ENCODE results near the gene EDN2.

EDN2 gene

DNA sequence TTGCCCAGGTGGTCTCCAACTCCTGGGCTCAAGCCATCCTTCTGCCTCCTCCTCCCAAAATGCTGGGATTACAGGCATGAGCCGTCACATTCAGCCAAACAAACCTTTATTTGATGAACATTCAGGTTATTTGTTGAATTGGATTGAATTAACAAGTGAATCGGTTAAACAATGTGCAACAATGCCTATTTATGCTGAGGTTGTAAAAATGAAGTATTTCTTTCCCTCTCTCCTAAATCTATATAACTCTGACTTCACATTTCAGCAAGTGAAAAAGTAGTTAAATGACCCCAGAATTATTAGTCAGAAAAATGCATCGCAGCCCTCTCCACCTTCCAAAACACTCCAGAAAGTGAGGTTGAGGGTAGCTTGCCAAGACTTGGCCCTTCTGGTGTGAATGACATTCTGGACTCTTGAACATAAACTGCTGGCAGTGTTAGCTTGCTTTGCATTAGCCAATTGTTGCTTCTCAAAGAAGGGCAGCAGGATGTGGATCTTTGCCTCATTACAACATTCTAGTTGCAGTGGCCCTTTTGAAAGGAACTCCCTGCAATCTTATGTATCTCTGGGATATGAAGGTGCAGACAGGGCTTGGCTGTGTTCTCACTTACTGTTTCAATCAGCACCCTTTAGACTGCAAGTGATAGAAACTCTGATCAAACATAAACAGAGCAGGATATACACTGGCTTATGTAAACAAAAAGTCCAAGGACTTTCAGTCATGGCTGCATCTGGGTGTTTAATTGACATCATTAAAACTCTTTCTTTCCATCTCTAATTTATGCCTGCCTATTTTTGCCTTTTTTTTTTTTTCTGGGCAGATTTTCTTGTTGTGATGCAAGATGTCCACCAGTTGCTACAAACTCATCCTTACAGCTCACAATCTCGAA is 22.4 kb downstream of the EDN2 start:
- no peak for DNase-seq

DNA sequence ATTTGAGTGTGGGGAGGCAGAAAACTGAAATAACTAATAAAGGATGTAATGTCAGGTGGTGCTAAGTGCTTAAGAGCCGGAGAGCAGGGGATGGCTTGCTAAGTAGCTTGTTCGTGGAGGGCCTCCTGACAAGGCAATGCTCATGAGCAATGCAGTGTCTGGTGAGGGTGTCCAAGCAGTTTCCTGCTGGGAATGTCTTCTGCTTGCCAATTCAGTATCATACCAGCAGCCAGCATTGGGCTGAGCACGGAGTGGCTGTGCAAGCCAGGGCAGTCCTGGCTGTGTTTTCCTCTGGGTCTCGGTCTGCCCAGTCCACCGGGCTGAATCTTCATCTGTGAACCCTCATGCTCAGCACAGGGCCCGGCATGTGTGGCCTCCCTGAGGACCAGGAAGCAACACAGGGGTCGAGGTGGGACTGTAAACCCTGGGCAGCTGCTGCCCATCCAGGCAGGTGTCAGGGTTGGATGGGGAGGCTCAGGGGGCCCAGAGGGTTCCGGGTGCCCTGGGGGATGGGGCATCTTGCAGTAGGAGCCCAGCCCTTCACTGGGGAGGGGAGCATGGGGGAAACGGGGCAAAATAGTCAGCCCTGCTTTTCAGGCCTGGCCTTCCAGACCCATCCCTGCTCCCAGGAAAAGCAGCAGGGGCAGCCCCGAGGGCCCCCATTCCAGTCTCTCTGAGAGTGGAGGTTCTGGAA is 27.5 kb downstream of the EDN2 start:
- no peak for DNase-seq

DNA sequence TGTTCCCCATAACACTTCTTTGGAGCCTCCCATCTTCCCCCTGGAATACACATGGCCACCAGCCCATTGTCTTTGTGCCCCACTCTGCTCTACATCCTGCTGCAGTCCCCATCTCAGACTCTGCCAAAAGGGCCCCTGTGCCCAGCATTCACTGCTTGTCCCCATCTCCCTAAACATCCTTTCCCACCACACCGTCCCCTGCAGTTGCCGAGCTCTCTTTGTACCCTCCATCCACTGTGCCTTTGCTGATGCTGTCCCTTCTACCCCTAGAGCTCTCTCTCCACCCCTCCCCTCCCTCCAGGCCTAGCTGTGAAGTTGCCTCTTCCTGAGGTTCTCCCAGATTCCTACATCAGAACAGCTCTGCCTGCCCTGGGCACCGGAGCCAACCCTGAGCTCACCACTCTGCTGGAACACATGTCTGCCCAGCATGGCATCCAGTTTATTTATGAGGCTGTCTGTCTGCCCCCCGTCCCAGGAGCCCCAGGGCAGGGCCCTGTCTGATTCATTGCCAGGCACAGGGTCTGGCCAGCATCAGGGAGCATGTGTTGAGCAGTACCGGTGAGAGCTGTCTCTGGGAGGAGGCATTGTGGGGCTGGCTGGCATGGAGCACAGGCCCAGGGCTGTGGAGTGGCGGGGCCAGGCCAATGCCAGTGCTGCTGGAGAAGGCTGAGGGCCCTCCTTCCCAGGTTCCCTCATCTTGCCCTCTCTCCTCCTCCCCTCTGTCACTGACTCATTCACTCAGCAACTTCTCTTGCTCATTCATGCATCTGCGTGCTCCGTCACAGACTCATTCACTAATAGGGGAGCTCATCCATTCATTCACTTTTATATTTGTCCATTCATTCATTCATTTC is 28.8 kb downstream of the EDN2 start:
- no peak for DNase-seq

DNA sequence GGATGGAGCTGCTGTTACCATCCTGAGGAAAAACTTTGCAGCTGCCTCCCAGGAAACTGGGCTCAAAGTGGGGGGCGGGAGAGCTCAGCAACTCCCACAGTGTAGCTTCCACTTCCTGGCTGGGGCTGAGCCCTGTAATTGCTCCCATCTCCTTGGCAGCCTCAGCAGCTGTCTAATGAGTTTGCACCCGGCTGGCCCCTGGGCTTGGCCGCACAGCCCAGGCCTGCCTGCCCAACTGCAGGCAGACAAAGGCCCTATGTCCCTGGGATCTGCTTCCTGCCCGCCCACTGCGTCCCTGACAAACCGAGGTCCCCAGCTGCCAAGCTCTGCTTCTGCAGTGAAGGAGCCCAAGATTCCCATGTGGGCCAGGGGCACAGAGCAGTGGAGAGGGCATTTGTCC is 30.1 kb downstream of the EDN2 start:
- no peak for DNase-seq

DNA sequence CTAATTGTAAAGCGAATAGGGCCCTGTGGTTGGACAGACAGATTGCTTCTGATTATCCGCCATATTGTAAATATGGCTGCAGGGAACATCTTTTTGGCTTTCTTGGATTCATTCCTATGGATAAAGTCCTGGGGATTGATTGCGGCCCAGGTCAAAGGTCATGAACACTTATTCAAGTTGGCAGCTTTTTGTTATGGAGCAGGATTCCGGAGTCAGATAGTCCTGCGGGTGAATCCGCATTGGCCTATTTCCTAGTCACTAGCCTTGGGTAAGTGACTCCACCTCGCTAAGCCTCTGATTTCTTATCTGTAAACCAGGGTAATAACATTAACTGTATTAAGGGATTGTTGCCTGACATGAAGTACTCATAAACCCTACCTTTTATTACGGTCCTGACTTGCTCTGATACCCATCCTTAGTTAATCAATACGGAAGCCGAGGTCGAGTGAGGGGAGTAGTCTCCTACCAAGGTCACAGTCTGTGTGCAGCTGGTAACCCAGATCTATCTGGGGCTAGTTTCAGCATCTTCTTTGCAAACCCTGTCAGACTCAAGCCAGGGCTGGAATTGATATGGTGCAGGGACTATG is 31.7 kb downstream of the EDN2 start:
- DNase-seq = no peak

DNA sequence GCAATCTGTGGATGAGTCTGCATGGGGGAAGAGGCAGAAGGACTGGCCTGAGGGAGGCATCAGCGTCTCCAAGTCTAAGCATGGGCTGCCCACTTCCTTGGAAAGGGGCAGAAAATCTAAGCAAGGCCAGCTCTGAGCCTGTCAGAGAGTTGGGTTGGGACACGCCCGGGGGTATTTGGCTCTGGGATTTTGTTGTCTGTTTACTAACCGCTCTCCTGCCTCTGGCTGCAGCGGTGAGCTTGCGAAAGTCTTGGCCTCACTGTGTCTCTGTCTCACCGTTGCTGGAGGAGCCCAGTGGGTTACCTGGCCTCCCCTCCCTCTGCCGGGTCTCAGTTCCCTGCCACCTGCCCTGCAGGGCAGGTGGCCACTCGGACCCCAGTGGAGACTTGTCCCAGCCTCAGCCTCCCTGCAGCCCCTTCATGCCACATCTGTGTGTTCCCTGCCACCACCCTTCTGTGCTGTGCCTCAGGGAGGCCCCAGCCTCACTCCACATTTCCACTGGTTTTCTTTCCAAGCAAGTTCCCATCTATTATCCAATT is 33.7 kb downstream of the EDN2 start:
- no peak for DNase-seq

DNA sequence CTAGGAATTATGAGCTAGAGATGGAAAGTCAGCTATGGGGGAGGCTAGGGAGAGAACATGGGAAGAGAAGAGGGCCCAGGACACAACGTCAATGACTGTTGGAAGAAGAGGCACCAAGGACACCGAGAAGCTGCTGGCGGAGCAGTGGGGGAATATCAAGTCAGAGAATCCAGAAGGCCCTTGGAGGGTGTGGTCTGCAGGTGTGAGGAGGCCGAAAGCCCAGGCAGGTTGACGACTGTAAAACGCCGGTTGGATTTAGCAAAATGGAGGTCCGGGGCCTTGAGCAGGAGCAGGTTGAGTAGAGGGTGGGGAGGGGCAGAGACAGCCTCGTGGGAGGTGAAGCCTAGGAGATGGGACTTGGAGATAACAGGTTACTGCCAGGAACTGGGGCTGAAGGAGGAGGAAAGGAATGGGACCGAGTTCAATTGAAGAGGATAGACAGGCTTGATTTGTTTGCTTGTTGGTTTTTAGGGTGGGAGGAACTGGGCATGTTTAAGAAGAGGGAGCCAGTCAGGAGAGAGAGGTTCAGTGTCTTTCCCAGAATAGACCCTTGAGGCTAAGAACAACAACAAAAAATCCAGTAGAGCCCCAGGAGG is 35.1 kb downstream of the EDN2 start:
- no peak for DNase-seq

DNA sequence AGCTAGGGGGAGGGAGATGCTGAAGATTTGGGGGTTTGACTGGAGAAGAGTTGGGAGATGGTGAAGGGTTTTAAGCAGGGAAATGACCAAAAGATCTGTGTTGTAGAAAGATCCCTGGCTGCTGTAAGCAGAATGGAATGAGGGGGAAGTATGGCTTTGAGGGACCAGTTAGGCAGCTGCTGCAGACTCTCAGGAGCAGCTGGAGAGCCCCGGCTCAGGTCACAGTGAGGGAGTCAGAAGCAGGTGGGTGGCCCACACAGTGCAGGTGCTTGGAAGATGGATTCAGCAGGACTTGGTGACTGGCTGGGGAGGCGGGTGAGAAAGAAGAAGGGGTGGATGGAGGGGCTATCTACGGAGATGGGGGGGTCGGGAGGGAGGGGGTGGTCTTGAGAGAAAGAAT is 35.7 kb downstream of the EDN2 start:
- DNase-seq = no peak

DNA sequence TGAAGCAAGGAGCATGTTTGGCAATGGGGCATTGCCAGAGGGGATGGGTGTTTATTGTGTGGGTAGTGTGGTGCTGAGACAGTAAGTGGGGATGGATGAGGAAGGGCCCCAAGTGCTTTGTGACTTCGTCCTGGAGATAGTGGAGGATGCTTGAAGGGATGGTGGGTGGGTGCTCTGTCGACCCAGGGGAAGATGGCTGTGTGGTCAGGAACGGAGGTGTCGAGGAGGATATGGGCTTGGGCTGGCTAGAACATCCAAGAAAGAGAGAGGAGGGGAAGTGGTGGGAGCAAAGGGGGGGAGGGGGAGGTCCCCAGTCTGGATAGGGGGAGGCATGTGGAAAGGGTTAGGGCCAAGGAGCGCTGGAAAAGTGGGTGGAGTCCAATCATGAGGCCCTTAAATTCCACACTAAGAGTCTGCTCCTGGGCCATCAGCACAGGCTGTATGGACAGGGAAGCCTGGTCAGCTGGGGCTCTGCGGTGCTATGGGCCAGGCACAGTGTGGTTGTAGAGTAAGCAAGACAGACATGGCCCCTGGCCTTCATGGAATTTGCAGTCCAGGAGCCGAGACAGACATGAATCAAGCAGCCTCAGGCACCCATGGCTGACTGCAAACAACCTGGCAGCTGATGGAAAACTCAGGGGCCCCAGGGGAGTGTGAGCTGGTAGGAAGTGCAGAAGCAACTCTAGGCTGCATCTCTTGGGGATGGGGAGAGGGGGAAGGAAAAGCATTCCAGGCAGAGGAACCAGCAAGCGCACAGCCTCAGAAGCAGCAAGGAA is 36.3 kb downstream of the EDN2 start:
- DNase-seq = no peak

DNA sequence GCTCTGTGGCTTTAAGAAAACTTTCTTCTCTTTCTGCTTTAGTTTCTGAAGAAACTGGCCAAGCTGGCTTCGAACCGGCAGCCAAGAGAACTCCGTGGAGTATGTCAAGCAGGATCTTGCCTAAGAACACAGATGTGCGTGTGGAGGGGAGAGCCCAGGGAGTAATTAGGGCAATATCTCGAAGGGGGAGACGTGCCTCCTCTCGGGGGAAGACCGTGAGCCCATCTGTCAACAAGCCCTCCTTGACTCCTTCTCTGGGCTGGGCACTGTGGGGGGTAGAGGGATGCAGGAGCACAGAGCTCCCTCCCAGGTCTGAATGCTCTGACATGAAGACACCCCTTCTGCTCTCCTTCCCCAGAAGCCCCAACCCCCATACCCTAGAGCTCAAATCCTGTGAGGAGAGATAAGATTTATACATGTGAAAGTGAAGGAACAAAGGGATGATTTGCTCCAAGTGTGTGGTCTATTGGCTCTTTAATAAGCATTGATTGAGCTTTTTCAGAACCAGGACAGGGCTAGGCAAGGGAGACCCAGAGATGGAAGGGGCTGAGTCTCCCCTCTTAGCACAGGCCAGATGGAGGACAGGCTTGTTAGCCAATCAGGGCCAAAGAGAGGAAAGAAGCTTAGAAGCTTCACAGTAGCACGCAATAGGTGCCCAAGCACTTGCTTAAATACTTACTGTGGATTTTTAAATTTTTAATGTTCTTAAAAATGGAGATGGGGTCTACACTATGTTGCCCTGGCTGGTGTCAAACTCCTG is 37.5 kb downstream of the EDN2 start:
- DNase-seq = no peak

DNA sequence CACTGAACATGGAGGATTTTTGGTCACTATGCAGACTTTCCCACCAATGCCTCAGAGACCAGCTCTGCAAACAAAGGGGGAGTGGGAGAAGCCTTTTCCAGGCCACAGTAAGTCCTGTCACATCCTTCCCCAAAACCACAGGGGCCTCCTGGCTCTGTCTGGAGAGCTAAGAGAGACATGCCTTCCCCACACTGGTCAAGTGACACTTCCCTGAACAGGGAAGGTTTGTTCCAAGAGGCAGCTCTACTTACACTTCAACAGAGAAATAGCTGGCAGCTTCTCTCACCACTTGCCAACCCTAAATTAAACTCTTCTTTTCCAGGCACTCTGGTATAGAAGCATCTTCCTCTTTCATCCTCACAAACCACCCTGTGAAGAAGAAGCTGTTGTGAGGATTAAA is 39.7 kb downstream of the EDN2 start:
- no peak for DNase-seq

DNA sequence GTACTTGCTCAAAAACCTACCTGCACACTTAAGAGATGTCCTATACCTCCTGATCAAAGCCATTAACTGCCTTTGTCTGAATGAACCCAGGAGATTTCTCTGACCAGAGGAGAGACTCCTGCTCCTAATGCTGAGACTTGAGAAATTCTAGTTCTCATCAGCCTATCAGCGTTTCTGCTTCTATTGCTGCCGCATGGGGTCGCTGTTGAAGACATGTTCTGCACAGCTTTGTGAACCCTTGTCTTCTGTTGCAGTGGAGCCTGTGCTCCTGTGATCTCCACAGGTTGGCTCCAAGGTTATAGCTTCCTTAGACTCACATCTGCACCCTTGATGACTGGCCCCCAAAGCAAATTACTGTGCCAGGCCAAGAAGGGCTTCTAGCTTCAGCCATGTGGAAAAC is 40.2 kb downstream of the EDN2 start:
- no peak for DNase-seq

DNA sequence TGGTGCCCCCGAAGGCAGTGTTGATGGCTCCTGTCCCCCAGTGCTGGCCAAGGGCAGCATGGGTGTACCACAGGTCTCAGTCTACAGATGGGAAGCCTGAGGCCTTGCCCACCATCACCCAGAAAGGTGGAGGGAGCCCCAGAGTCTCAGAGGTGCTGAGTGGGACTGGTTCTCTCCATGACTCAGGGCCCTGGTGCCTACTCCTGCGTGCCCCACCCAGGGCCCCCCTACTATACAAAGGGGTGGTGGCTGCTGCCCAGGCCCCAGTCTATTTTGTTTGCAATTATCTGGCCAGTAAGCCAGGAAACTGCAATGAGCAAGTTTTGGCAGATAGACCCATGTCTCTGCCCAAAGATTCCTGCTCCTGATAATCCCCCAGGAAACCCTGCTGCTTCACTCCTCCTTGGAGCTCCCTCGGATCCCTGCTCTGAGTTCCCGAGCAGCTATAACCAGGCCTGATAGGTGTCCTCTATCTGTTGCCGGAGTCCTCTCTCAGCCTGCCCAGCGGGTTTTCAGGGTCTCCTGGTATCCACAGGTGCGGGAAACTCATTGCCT is 41.7 kb downstream of the EDN2 start:
- no peak for DNase-seq

DNA sequence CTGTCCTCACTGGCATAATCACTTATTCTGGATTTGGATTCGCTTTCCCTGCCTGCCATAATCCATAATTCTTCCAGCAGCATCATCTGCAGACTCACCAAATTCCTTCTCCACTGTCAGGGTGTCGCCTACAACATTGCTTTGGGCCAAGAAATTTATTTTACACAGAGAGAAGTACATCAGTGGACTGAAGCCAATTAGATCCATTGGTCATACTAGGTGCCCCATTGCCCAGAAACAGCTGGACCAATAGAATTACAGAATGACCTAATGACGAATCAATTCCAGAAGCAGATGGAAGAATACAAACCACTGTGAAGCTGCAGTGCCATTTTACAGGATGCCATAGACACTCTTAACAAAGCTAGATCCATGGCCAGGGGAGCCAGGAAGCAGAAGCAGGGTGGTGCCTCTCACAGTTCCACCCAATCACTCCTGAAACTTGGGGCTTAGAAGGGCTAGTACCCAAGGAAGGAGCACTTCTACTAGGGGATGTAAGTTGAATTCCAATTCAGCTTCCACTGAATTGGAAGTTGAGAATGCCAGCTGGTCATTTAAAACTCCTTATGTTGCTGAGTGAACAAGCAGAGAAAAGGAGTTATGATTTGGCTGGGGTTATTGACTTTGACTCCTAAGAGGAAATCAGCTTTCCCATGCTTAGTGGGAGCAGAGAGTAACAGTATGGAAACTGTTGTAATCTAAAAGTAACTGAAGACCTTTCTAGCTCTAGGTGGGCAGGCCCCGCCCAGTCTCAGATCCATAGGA is 44.0 kb downstream of the EDN2 start:
- no peak for DNase-seq

DNA sequence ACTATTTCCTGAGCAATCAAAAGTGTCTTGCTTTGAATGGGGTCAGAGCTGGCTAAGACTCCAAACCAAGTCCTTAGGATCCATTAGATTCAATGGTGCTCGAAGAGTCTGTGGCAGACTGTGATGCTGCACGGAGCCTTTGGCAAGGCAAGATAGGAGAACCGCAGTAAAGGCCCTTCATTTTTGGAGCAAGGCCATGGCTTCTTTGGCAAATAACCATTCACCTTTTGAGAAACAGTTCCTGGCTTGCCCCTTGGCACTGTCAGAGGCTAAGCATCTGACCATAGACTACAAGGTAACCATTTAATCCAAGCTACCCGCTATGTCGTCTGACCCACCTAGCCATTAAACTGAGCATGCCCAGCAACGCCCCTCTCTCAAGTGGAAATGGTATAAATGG is 45.2 kb downstream of the EDN2 start:
- DNase-seq = no peak

DNA sequence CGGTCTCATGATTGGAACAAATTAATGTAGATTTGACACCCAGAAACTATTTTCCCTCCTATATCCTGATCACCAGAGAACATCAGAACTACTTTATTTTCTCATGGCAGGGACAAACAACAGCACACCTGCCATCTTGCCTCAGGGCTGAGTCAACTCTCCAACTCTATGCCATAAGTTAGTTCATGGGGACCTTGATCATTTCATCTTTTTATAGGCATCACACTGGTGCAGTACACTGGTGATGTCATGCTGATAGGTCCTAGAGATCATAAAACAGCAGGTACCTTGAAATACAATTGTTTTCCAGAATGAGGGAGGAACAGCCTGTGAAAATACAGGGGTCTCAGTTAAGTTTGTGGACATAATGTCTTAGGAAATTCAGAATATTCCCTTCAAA is 45.8 kb downstream of the EDN2 start:
- DNase-seq = no peak

DNA sequence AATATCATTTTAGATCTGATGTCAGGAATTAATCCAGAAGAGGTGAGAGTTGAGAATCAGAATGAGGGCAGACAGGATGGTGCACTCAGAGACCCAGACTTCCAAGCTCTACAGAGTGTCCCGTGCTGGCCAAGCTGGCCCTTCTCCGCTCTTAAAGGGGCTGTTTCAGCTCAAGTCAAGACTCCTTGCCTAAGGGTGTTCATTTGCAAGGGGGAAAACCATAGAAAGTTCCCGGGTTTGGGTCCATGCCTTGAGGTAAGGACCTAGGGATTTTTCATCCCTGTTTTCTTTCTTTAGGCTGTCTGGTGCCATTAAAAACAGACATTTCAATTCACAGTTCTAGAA is 47.5 kb downstream of the EDN2 start:
- DNase-seq = no peak

DNA sequence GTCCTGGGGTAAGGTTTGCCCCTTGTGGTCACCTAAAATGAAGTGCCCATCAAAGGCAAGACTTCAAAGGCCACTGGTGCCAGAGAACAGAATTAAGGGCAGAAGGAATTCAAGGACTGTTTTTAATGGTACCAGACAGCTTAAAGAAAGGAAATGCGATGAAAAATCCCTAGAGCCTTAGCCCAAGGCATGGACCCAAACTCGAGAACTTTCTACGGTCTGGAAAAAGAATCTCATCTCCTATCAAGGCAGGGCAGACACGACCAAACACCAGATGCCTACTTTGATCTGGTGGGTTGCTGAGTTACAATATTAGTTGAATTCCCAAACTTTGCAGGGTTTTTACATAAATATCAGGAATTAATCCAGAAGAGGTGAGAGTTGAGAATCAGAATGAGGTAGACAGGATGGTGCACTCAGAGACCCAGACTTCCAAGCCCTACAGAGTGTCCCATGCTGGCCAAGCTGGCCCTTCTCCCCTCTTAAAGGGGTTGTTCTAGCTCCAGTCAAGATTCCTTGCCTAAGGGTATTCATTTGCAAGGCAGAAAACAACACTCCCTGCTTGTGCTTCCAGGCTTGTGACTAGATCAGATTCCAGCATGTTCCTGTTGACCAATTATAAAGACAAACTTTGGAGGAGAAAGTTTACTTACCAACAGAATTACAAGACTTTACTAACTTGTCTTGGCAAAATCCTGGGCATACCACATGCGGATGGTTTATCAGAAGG is 48.0 kb downstream of the EDN2 start:
- DNase-seq = no peak

DNA sequence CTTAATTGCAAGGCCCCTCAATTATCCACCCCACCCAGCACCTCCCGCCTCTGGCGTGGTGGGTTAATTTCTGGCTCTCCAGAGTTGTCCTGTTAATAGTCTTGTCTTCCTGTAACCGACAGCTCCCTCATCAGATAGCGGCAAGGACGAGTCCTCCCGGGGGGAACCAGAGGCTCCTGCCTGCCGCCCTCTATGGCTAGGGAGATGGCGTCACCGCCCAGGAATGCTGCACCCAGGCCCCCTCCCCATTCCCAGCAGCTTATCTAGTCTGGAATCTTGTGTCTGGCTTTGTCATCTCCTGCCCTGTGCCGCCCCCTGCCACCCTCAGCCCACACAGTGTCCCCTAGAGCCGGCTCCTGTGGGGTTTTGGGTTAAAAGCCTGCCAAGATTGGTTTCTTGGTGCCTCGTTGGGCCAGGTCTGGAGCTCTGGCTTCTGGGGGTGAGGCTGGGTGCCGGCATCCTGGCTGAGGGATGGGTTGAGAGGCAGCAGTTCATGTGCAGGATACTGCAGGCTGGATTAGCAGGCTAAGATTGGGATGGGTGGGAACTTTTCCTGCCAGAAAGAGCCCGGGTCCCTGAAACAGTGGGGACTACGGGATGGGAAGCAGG is 48.8 kb downstream of the EDN2 start:
- no peak for DNase-seq

Data from activated CD8-positive, alpha-beta memory T cell treated with anti-CD3 and anti-CD28 coated beads, Interleukin-2, amount 50 U/mL, for 4 hours (primary cell).